HG03565 (cell line): ENCODE measurements around the gene DBNDD1.

Experiments
- ATAC-seq: cut with Tn5 transposase; IDR thresholded peaks from one replicate; pipeline ENCODE4 v1.9.1; 2021; ENCODE audit warnings: mild to moderate bottlenecking, moderate library complexity; ENCODE audit not compliant: unreplicated experiment

Gene DBNDD1

GRCh38 chr16:89965447-89966225, 53.6 kb downstream of the DBNDD1 start:
- no peak for ATAC-seq

- no peak for ATAC-seq
Observed at GRCh38 chr16:89964201-89964600, 55.1 kb downstream of the DBNDD1 start.

GRCh38 chr16:89962754-89963498, 56.3 kb downstream of the DBNDD1 start:
- ATAC-seq = no peak

GRCh38 chr16:89961920-89962319, 57.3 kb downstream of the DBNDD1 start:
- no peak for ATAC-seq

GRCh38 chr16:89960966-89961365, 58.3 kb downstream of the DBNDD1 start:
- no peak for ATAC-seq

- ATAC-seq = no peak
Observed at GRCh38 chr16:89958596-89958995, 60.7 kb downstream of the DBNDD1 start.

GRCh38 chr16:89958068-89958467, 61.2 kb downstream of the DBNDD1 start:
- no peak for ATAC-seq

GRCh38 chr16:89957216-89957785, 62.0 kb downstream of the DBNDD1 start:
- no peak for ATAC-seq

GRCh38 chr16:89956505-89957215, 62.6 kb downstream of the DBNDD1 start:
- no peak for ATAC-seq

GRCh38 chr16:89955001-89955685, 64.1 kb downstream of the DBNDD1 start:
- no peak for ATAC-seq
